Measurements from ENCODE around the gene CACNA1B. TPM values are rescaled to one million over a fixed set of nuclear protein-coding genes. Genes with fewer than 3 reads are reported as not detected.
A peak's percentile ranks its signal among the peaks of the same experiment; 100 is the strongest.
"Not testable (repeated sequence)": the region's sequence is repeated elsewhere in the genome, so short reads cannot be mapped to it uniquely, and the experiment has no call there.

CACNA1B gene
- 84.4 TPM for total RNA-seq (ENCODE audit: unreplicated experiment)
- long read RNA-seq, partial matches to known transcripts = 2 of 10 reads
- long read RNA-seq, other reads (novel, unspliced or antisense) = 8 of 10 reads

DNA sequence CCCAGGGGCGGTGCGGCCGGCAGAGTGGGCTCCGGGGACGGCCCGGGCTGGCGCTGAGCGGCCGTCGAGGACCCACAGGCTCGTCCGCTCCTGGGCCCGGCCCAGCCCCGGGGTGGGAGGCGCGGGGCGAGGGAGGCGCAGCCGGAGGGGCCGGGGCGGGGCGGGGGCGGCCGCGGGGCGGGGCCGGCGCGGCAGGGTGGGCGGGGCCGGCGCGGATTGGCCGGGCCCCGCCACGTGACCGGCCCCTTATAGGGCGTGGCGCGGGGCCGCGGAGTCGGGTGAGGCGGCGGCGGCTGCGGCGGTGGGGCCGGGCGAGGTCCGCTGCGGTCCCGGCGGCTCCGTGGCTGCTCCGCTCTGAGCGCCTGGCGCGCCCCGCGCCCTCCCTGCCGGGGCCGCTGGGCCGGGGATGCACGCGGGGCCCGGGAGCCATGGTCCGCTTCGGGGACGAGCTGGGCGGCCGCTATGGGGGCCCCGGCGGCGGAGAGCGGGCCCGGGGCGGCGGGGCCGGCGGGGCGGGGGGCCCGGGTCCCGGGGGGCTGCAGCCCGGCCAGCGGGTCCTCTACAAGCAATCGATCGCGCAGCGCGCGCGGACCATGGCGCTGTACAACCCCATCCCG lies at the start of gene CACNA1B:
CACNA1B (plus strand) TSS at position 277 of the 617 bp plus-strand sequence; CDS start at position 429, 152 bp downstream.
- H3K4me3 Mint-ChIP-seq (ENCODE audit: unreplicated experiment); H3K27ac Mint-ChIP-seq (ENCODE audit: unreplicated experiment); H3K9me3 Mint-ChIP-seq (ENCODE audit: unreplicated experiment): not testable (repeated sequence)
- Mint-ChIP-seq H3K27me3 (ENCODE audit: unreplicated experiment) (peaks cover 20% of the 10 kb centered on the region), H3K4me1 (ENCODE audit: low read depth, unreplicated experiment) (peaks cover 20% of the 10 kb centered on the region), H3K36me3 (ENCODE audit: unreplicated experiment) (peaks cover 10% of the 10 kb centered on the region)
- DNase-seq = peak; percentile 80

DNA sequence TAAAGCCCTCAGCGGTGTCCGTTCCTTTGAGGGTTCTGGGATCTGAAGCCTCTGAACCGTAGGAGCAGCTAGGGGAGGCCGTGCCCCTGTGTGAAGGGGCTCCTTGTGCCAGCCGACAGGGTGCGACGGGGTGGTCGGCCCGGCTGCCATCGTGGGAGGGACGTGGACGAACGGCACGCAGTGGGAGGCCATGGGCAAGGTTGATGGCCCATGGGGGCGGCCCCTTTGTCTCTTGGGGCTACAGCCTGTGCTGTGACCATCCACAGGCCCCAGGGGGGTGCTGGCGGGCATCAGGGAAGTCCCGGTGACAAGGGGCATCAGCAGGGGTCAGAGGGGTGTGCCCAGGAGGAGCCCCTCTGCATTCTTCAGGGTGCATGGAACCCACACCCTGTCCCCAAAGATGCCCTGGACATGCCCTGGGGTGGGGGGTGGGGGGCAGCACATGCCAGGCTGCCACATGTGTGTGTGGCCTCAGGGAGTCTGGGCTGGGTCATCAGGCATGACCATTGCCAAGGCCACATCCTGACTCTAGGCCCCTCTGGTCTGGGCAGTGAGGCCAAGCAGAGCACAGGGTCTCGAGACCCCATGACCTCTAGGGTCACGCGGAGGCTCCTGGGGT lies 49.6 kb upstream of the CACNA1B start:
- no peak for DNase-seq
- H3K27me3 Mint-ChIP-seq (ENCODE audit: unreplicated experiment) = peaks cover 3% of the 10 kb centered on the region
- H3K4me1 Mint-ChIP-seq (ENCODE audit: low read depth, unreplicated experiment) = peaks cover 29% of the 10 kb centered on the region
- TF ChIP-seq, protein P1, sequence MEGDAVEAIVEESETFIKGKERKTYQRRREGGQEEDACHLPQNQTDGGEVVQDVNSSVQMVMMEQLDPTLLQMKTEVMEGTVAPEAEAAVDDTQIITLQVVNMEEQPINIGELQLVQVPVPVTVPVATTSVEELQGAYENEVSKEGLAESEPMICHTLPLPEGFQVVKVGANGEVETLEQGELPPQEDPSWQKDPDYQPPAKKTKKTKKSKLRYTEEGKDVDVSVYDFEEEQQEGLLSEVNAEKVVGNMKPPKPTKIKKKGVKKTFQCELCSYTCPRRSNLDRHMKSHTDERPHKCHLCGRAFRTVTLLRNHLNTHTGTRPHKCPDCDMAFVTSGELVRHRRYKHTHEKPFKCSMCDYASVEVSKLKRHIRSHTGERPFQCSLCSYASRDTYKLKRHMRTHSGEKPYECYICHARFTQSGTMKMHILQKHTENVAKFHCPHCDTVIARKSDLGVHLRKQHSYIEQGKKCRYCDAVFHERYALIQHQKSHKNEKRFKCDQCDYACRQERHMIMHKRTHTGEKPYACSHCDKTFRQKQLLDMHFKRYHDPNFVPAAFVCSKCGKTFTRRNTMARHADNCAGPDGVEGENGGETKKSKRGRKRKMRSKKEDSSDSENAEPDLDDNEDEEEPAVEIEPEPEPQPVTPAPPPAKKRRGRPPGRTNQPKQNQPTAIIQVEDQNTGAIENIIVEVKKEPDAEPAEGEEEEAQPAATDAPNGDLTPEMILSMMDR (IDR thresholded peaks at IDR 0.05; ENCODE audit: partially characterized antibody, unreplicated experiment) = no peak
- H3K9me3 Mint-ChIP-seq (ENCODE audit: unreplicated experiment) = peaks cover 15% of the 10 kb centered on the region
- peaks cover 37% of the 10 kb centered on the region for H3K36me3 Mint-ChIP-seq (ENCODE audit: unreplicated experiment)
- H3K4me3 Mint-ChIP-seq (ENCODE audit: unreplicated experiment) = no peak overlapping the region
- H3K27ac Mint-ChIP-seq (ENCODE audit: unreplicated experiment) = no peak overlapping the region

DNA sequence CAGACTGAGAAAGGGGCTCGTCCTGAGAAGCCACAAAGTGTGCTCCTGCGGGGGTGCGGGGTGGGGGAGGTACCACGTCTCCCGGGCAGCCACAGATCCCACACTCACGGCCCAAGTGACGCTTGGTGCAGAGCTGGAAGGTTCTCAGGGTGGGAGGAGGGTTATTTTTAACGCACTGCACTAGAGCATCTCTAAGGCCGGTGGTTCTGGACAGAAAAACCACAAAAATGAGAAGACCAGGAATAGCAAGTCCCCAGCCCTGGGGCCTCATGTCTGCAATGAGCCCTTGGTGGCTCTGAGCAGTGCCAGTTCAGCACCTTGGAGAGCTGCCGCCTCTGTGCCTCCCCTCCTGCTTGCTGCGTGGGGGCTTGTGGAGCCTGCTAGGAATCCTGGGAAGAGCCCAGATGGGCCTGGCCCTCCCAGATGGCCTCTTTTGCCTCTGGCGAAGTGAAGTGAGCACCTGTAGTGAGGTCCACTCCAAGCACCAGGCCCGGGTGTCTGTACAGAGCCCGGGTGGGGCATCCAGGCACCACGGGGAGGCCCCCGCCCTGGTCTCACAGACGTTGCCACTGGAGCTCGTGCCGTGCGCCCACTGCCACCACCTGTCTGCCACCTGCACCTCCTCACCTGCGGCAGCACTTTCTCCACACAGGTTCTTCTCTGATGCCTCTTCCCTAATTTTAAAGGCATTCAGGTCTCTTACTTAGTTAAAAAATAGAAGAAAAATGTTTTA lies 48.9 kb upstream of the CACNA1B start:
- peaks cover 29% of the 10 kb centered on the region for H3K4me1 Mint-ChIP-seq (ENCODE audit: low read depth, unreplicated experiment)
- no peak for DNase-seq
- TF ChIP-seq, protein P1 (IDR thresholded peaks at IDR 0.05; ENCODE audit: partially characterized antibody, unreplicated experiment) = no peak
- peaks cover 3% of the 10 kb centered on the region for H3K27me3 Mint-ChIP-seq (ENCODE audit: unreplicated experiment)
- H3K27ac Mint-ChIP-seq (ENCODE audit: unreplicated experiment) = no peak overlapping the region
- no peak overlapping the region for H3K4me3 Mint-ChIP-seq (ENCODE audit: unreplicated experiment)
- peaks cover 15% of the 10 kb centered on the region for H3K9me3 Mint-ChIP-seq (ENCODE audit: unreplicated experiment)
- H3K36me3 Mint-ChIP-seq (ENCODE audit: unreplicated experiment) = peaks cover 35% of the 10 kb centered on the region

DNA sequence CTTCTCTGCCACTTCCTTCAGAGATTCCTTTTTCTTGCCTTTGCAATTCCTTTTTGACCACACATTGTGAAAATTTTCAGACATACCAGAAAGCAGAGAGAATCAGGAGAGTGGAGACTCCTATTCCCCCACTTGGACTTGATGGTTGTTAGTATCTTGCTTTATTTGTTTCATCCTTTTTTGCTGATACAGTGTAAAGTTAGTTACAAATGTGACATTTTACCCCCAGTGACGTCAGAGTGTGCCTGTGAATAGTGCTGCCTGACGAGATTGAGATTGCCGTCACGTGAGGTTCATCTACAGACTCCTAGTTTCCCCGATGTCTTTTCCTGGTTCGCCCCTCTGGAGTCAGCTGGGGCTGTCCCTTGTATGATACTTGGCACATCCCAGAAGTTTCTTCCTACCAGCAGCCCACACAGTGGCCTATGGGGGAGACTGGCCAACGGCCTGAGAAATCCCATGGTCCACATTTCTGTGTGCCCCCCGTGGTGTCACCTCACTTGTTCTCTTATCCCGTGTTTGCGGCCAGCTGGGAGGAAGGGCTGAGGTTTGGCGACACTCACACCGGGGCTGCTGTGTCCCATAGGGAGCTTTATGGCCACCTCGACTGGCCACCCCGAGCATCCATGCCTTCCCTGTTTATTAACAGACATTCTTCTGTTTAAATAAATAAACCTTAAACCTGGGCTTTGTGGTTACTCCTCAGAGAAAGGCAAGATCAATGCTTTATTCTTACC lies 48.2 kb upstream of the CACNA1B start:
- no peak for DNase-seq
- Mint-ChIP-seq H3K4me1 (ENCODE audit: low read depth, unreplicated experiment) (peaks cover 25% of the 10 kb centered on the region), H3K27me3 (ENCODE audit: unreplicated experiment) (peaks cover 1% of the 10 kb centered on the region), H3K27ac (ENCODE audit: unreplicated experiment) (no peak overlapping the region), H3K4me3 (ENCODE audit: unreplicated experiment) (no peak overlapping the region), H3K9me3 (ENCODE audit: unreplicated experiment) (peaks cover 15% of the 10 kb centered on the region), H3K36me3 (ENCODE audit: unreplicated experiment) (peaks cover 28% of the 10 kb centered on the region)
- TF ChIP-seq, protein P1 (IDR thresholded peaks at IDR 0.05; ENCODE audit: partially characterized antibody, unreplicated experiment) = no peak

DNA sequence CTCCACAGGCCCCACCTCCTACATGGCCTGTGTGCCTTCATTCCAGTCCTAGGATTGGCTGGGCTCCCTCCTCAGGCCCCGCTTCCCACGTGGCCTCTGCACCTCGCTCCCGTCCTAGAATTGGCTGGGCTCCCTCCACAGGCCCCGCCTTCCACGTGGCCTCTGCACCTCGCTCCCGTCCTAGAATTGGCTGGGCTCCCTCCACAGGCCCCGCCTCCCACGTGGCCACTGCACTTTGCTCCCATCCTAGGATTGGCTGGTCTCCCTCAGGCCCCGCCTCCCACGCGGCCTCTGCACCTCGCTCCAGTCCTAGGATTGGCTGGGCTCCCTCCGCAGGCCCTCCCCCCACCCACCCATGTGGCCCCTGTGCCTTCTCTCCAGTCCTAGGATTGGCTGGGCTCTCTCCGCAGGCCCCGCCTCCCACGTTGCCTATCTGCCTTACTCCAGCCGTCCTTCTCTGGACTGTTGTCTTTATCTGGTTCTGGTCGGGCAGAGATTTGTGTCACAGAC lies 45.3 kb upstream of the CACNA1B start:
- H3K36me3 Mint-ChIP-seq (ENCODE audit: unreplicated experiment) = peaks cover 8% of the 10 kb centered on the region
- TF ChIP-seq, protein P1 (IDR thresholded peaks at IDR 0.05; ENCODE audit: partially characterized antibody, unreplicated experiment) = no peak
- H3K9me3 Mint-ChIP-seq (ENCODE audit: unreplicated experiment) = peaks cover 10% of the 10 kb centered on the region
- peaks cover under 1% of the 10 kb centered on the region for H3K27me3 Mint-ChIP-seq (ENCODE audit: unreplicated experiment)
- no peak overlapping the region for H3K4me3 Mint-ChIP-seq (ENCODE audit: unreplicated experiment)
- H3K4me1 Mint-ChIP-seq (ENCODE audit: low read depth, unreplicated experiment) = peaks cover 19% of the 10 kb centered on the region
- no peak for DNase-seq
- H3K27ac Mint-ChIP-seq (ENCODE audit: unreplicated experiment) = no peak overlapping the region

Measured in glutamatergic neuron (in vitro differentiated cells).